IPS-NIHi7 (cell line): ENCODE measurements around the gene FOXK1.
A peak's percentile ranks its signal among the peaks of the same experiment; 100 is the strongest.
"Not testable (repeated sequence)": the region's sequence is repeated elsewhere in the genome, so short reads cannot be mapped to it uniquely, and the experiment has no call there.

Source experiments
- DNase-seq: peaks from one replicate; pipeline ENCODE4 v3.0.0; 2012; ENCODE audit warnings: mixed read lengths; ENCODE audit errors: extremely low spot score

Gene FOXK1

DNA sequence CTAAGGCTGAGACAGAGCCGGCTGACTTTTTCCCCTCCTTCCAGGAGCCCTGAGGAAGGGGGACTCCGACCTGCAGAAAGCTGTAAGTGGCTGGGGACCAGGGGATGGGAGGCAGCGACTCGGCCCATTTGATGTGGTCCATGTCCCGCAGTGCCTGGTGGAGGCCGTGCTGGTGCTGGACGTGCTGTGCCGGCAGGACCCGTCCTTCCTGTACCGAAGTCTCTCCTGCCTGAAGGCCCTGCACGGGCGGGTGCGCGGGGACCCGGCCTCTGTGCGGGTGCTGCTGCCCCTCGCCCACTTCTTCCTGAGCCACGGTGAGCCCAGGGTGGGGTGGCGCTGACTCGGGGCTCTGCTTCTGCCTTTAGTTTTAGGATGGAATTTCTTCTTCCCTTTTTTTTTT lies 103.3 kb downstream of the FOXK1 start:
- DNase-seq = no peak

- no peak for DNase-seq
Measured at GRCh38 chr7:4786015-4786414, 103.9 kb downstream of the FOXK1 start.

- no peak for DNase-seq
Measured at GRCh38 chr7:4787541-4787940, 105.4 kb downstream of the FOXK1 start.

DNA sequence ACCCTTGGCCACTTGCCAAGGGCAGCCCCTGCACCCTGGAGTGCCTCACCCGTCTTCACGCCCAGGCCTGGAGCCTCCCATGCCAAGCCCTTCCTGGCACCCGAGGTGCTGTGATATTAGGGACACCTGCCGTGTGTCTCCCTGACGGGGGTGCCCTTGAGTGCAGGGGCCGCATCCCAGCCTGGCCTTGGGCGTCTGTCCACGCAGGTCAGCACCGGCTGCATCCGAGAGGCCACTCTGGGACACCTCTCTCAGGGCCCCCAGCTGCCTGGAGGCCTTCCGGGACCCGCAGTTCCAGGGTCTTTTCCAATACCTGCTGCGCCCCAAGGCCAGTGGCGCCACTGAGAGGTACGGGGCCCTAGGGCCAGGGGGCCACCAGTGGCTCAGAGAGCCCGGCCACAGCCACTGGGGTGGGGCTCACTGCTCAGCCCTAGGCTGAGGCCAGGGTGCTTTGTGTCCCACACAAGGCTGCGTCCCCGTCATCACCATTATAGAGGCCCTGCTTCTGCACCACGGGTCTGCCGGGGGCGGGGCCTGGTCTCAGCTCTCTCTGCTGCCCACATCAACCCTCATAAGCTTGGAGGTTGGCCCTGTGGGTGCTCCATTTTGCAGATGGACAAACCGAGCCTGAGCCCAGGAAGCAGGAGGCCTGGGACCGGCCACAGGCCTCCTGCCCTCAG lies 106.0 kb downstream of the FOXK1 start:
- no peak for DNase-seq

DNA sequence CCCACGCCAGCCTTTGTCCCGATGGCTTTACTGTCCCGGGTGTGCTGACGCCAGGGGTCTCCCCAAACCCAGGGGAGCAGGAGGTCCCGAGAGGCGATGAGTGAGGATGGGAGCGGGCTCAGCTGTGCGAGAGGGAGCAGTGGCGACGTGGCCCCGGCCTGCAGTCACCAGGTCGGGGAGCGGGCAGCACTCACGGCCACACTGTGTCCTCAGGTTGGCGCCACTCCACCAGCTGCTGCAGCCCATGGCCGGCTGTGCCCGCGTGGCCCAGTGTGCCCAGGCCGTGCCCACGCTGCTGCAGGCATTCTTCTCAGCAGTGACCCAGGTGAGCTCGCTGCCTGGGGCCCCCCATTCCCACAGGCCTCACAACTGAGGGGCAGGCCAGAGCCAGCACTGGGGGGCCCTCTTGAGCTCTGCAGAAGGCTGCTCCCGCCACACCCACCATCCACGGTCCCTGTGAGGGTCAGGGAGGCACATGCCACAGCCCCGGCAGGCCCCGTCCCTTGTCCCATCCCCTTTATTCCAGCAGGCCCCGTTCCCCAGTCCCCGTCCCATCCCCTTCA lies 106.6 kb downstream of the FOXK1 start:
- DNase-seq = no peak

- DNase-seq = no peak
Measured at GRCh38 chr7:4789194-4790077, 107.3 kb downstream of the FOXK1 start.

- no peak for DNase-seq
Measured at GRCh38 chr7:4790078-4790465, 108.0 kb downstream of the FOXK1 start.

DNA sequence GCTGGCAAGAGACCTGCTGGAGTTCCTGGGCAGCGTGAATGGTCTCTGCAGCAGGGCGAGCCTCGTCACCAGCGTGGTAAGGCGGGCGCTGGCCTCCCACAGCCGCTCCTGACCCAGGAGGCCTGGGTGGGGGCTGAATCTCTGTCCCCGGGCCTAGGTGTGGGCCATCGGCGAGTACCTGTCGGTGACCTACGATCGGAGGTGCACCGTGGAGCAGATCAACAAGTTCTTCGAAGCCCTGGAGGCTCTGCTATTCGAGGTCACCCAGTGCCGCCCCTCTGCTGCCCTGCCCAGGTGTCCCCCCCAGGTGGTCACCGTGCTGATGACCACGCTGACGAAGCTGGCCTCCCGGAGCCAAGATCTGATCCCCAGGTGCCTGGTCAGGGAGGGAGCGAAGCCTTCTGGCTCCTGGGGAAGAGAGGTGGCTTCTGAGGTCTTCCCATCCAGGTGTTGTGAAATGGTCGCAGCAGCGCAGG lies 108.5 kb downstream of the FOXK1 start:
- no peak for DNase-seq

DNA sequence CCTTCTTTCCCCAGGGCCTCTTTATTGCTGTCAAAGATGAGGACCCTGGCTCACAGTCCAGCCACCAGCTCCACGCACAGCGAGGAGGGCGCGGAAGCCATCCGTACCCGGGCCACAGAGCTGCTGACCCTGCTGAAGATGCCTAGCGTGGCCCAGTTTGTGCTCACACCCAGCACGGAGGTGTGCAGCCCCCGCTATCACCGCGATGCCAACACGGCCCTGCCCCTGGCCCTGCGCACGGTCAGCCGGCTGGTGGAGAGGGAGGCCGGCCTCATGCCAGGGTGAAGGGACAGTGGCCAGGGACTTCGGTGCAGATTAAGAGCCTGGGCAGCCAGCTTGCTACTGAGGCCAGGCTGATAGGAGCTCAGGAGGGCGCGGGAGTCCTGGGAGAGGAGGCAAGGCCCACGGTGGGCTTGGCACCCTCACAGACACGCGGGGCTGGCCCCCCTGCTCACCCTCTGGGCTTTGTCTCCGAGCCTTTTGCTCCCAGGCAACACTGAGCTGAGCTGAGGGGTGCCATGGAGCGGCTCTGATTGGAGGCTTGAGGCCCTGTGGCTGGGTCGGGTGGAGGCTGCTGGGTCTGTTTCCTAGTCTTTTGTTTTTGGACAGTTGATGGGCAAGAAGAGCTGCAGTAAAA lies 109.1 kb downstream of the FOXK1 start:
- DNase-seq = no peak

DNA sequence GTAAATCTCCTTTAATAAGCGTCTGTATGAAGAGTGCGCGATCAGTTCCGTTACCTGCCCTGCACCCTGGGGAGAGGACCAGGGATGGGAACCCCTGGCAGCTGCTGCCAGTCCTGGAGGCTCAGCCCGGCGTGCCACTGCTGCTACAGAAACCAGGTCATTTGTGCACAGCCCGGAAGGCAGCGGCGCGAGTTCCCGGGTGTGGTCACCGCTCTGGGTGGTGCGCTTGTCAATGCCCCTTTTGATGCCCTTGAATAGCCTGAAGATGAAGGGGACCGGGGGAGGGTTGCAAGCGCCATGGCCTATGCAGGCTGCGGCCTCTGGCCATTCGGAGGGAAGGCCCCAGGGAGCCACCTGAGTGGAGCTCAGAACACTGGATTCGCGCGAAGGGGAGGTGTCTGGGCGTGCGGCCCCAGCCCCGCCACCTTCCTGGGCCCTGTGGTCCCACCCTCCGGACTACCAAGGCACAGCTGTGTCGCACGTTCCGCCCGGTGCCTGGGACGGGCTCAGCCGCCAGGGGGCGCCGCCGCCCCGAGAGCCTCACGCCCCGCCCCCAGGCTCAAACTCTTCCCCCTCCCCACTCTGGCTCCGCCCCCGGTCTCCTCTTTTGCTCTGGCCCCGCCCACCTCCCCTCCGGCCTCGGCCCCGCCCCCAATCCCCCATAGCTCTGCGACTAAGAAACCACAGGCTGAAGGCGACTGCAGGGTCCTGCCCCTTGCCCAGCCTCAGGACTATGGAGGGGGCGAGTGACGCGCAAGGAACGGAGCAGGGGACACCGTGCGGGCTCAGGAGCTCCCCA lies 109.8 kb downstream of the FOXK1 start:
- DNase-seq = peak; percentile 94

GRCh38 chr7:4792537-4793126 lies 110.5 kb downstream of the FOXK1 start:
- DNase-seq = no peak

- not testable (repeated sequence) for DNase-seq
Measured at GRCh38 chr7:4793385-4793993, 111.4 kb downstream of the FOXK1 start.

DNA sequence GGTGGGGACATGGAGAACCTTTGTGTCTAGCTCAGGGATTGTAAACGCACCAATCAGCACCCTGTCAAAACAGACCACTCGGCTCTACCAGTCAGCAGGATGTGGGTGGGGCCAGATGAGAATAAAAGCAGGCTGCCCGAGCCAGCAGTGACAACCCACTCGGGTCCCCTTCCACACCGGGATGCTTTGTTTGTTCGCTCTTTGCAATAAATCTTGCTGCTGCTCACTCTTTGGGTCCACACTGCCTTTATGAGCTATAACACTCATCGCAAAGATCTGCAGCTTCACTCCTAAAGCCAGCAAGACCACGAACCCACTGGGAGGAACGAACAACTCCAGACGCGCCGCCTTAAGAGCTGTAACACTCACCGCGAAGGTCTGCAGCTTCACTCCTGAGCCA lies 112.1 kb downstream of the FOXK1 start:
- DNase-seq = not testable (repeated sequence)

DNA sequence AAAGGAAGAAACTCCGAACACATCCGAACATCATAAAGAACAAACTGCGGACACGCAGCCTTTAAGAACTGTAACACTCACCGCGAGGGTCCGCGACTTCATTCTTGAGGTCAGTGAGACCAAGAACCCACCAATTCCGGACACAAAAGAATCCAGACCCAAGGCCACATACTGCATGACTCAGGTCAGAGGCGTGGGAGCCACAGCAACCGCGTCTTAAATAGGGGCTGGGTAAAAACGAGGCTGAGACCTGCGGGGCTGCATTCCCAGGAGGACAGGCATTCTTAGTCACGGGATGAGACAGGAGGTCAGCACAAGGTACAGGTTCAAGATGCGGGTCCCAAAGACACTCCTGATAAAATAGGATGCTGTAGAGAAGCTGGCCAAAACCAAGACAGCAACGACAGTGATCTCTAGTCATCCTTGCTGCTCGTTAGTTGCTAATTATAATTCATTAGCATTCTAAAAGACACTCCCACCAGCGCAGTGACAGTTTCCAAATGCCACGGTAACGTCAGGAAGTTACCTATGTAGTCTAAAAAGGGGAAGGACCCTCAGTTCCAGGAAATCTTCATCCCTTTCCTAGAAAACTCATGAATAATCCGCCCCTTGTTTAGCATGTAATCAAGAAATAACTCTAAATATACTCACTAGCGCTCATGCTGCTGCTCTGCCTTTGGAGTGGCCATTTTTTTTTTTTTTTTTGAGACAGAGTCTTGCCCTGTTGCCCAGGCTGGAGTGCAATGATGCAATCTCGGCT lies 112.7 kb downstream of the FOXK1 start:
- no peak for DNase-seq

- no peak for DNase-seq
Measured at GRCh38 chr7:4796453-4796852, 114.4 kb downstream of the FOXK1 start.

- peak; percentile 92 for DNase-seq
Measured at GRCh38 chr7:4797858-4798705, 116.0 kb downstream of the FOXK1 start.

- DNase-seq = no peak
Measured at GRCh38 chr7:4798706-4799235, 116.7 kb downstream of the FOXK1 start.

- DNase-seq = no peak
Measured at GRCh38 chr7:4799508-4800268, 117.6 kb downstream of the FOXK1 start.
